KBM-7 (cell line): ENCODE results near the gene BACH2.
"Not testable (repeated sequence)": the region's sequence is repeated elsewhere in the genome, so short reads cannot be mapped to it uniquely, and the experiment has no call there.

ENCODE experiments used
- DNase-seq: peaks from one replicate; pipeline ENCODE4 v3.0.0-alpha.2; 2015
- in situ Hi-C: fragments of 300-500 bp; cut with MboI; formaldehyde crosslinking; loops from 2 replicates; pipeline ENCODE4 v1.14.3; 2020; ENCODE audit warnings: low sequenced_read_pairs, low pct_unique_long_range_greater_than_20kb, mixed read lengths

The BACH2 gene

GRCh38 chr6:90285042-90285481 lies 11.6 kb downstream of the BACH2 start:
- in situ Hi-C loops, result no loop called here
- DNase-seq, result no peak

DNA sequence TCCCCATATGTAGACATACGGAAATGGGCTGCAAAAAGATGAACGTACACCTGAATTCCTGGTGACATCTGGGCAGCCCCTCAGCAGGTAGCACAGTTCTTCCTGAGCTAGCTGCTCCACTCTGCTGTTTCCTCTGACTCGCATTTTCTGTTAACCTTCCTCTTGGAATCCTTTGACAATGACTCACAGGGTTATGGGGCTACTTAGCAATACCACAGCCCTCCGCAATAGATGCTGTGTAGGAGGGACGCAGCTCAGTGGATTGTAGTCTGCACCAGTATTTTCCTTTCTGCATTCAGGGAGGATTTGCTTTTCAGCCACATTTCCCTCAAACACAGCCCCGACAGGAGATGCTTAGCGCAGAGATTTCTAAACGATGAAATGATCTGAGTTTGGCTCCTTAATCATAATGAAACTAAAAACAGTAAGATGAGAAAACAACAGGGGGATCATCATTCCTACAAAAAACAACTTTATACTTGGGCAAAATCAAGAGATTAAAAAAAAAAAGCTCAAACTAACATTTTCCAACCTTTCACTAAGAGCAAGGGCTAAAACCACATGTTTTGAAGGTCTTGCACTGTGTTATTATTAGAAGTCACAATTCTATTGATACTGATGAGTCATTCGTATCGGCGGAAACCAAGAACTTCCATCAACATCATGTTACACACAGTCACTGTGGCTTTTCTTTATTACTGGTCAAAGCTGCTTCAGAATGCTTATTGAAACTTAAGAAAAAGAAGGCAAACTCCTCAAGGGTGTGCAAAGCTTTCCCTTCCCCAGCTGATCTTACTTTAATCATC lies 12.2 kb downstream of the BACH2 start:
- DNase-seq, result peak; percentile 42

DNA sequence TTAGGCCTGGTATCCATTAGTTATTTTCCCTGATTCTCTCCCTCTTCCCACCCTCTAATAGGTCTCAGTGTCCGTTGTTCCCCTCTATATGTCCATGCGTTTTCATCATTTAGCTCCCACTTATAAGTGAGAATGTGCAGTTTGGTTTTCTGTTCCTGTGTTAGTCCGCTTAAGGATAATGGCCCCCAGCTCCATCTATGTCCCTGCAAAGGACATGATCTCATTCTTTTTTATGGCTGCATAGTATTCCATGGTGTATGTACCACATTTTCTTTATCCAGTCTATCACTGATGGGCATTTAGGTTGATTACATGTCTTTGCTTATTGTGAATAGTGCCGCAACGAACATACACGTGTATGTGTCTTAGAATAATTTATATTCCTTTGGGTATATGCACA lies 14.4 kb downstream of the BACH2 start:
- DNase-seq, in situ Hi-C loops: not testable (repeated sequence)

More for the DNA sequence above, 12.2 kb downstream of the BACH2 start:
- in situ Hi-C loops, result no loop called here

- in situ Hi-C loops, result no loop called here
- no peak for DNase-seq
Measured at GRCh38 chr6:90278129-90278528, 18.5 kb downstream of the BACH2 start.

DNA sequence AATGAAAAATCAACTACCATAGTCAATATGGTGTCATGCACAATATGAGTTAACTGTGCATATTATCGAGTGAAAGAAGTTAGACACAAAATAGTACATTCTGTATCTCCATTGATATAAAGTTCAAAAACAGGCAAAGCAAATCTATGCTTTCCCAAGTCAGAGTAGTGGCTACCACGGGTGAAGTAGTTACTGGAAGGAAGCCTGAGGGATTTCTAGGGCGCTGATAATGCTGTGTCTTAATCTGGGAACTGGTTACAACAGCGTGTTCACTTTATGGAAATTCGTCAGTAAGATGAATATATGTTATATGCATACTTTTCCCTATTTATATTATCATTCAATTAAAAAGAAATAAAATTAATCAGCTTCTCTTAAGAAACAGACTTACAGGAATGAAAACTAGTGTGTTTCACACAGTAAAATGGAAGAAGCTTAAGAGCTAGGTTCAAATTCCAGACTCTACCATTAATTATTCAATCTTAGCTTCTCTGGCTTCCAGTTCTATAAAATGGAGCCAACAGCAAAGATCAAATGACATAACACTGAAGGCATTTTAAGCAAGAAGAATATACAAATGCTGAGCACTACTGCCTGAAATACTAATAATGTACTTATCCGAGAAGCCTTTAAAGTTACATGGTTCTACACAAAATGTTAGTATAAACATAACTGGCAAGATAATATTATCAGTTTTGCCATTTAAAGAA lies 19.2 kb downstream of the BACH2 start:
- DNase-seq, result no peak
- in situ Hi-C loops, result no loop called here

GRCh38 chr6:90274451-90275030 lies 22.1 kb downstream of the BACH2 start:
- in situ Hi-C loops, result no loop called here
- DNase-seq, result no peak

DNA sequence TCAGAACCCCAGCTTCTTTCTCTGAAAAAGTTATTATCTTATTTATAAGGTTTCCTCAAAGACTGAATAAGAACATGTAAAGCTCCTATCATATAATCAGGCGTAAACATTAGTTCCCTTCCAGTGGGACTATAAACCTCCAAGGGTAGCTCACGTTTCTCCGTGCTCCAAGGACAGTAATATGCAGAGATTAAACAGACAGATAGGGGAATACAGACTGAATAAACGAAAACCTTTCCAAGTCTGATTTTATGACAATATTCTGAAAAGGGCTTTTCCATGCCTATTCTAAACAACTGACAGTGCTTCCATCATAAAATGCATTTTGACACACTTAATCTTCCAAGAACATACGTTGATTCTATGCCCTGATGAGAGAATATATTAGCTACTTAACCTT lies 22.8 kb downstream of the BACH2 start:
- no peak for DNase-seq
- in situ Hi-C loops, result no loop called here

DNA sequence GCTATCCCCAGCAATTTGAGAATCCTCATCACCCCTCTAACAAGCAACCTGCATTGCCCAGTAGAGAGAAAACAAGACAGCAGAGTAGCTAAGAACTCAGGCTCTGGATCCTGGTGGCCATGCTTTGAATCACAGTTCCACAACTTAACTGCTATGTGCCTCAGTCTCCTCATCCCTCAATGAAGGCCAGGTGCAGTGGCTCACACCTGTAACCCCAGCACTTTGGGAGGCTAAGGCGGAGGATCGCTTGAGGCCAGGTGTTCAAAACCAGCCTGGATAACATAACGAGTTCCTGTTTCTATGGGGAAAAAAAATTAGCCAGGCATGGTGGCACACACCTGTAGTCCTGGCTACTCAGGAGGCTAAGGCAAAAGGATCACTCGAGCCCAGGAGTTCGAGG lies 23.7 kb downstream of the BACH2 start:
- no peak for DNase-seq
- in situ Hi-C loops, result no loop called here

- in situ Hi-C loops, result no loop called here
- DNase-seq, result no peak
Measured at GRCh38 chr6:90271831-90272230, 24.8 kb downstream of the BACH2 start.

GRCh38 chr6:90269334-90269733 lies 27.3 kb downstream of the BACH2 start:
- DNase-seq, result no peak
- in situ Hi-C loops, result no loop called here

- in situ Hi-C loops, result no loop called here
- no peak for DNase-seq
Measured at GRCh38 chr6:90268178-90268577, 28.5 kb downstream of the BACH2 start.

DNA sequence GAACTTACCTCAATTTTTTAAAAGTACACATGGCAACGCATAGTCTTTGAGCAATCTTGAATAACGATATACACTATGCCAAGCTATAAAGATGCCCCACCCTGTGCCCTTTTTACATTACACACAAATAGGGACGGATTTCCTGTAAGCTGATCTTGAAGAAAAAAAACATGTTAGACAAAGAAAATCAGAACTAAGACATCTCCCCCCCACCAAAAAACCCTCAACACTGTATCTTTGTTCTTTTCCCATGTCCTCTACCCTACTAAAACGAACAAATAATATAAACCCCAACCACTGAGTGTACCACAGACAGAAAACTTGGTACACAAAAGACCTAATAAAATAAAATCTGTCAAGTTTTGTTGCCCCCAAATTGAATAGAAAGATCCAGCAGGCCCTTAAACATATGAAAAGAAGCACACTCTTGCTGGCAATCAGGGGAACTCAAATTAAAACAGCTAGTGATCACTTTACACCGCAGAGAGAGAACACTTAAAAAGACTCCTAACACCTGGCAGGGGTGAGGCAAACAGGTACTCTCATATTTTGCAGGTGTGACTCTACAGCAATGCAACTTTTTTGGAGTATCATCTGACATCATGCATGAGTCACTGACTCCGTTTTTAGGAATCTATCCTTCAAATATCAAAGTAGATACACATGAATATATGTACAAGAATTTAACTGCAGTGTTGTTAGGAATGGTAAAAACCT lies 29.6 kb downstream of the BACH2 start:
- no peak for DNase-seq
- in situ Hi-C loops, result no loop called here

DNA sequence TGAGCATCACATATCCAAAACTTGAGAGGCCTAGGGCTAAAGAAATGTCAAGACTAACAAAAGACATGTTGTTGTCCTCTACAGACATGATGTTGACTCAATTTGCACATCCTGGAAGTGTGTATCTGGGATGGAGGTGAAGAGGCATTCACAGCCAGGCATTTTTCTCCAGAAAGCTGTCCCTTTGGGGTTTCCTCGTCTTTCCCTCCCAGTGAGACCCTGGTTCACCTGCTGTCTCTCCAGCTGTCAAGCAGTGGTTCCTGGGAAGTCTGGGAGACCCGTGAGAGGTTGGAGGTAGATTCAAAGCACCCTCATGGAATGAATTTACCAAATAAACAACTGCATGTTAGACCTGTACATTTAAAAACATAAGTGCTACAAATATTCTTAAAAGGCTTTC lies 32.1 kb downstream of the BACH2 start:
- in situ Hi-C loops, result no loop called here
- DNase-seq, result no peak

DNA sequence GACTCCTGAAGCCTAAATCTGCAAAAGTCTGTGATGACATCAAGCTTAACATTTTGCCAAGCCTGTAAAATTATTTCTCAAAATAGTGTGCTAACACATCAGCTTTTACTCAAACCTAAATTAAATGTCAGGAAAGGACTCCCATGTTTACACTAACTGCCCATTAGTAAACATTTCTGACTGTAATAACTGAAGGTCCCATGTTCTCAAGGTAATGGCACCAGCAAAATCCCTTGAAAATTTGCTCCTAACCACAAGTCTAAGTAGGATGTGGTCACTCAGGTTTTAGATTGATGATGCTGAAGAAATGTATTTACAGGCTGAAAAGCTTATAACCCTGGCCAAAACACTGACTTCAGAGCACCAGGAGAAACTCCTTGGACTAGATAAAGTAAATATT lies 33.0 kb downstream of the BACH2 start:
- no peak for DNase-seq
- in situ Hi-C loops, result no loop called here

DNA sequence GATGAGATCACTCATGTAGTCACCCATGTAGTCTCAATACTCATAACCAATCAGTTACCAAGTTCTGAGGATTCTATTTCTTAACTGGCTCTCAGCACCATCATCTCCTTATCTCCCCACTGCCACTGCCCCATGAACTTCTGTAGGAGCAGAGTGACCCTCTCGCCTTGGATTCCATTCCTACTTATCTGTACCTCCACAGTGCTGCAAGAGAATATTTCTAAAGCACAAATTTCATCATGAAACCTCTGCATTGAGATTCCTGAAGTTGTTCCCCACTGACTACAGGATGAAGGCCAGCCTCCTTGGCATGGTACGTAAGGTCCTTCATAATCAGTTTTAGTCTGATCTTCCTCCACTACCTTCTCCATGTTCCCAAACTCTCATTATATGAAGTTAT lies 34.8 kb downstream of the BACH2 start:
- in situ Hi-C loops, result no loop called here
- no peak for DNase-seq

GRCh38 chr6:90257486-90257738 lies 39.2 kb downstream of the BACH2 start:
- DNase-seq, result no peak
- in situ Hi-C loops, result no loop called here

GRCh38 chr6:90256698-90257485 lies 39.8 kb downstream of the BACH2 start:
- in situ Hi-C loops, result no loop called here

GRCh38 chr6:90253631-90254030 lies 43.0 kb downstream of the BACH2 start:
- in situ Hi-C loops, result no loop called here
- DNase-seq, result no peak

More at GRCh38 chr6:90256698-90257485, 39.8 kb downstream of the BACH2 start:
- no peak for DNase-seq

- DNase-seq, result no peak
- in situ Hi-C loops, result no loop called here
Measured at GRCh38 chr6:90251295-90251992, 45.2 kb downstream of the BACH2 start.
